Adipocyte (in vitro differentiated cells): ENCODE data around the gene DHX32.
"Not testable (repeated sequence)": the region's sequence is repeated elsewhere in the genome, so short reads cannot be mapped to it uniquely, and the experiment has no call there.

Experiments used
- DNase-seq: peaks from one replicate; pipeline ENCODE4 v3.0.0-alpha.2; 2015; ENCODE audit warnings: low read depth
- H3K27me3 ChIP-seq: replicated peaks from 2 replicates; pipeline ENCODE4 v1.7.0; 2013; ENCODE audit warnings: mild to moderate bottlenecking, low read length, moderate library complexity; ENCODE audit not compliant: control insufficient read depth, insufficient read depth
- H3K36me3 ChIP-seq: 2 replicates; pipeline ENCODE4 v1.7.0; 2013; ENCODE audit warnings: low read length, mild to moderate bottlenecking, moderate library complexity; ENCODE audit not compliant: control insufficient read depth, insufficient read depth, severe bottlenecking
- H3K4me1 ChIP-seq: 2 replicates; pipeline ENCODE4 v1.7.0; 2013; ENCODE audit warnings: mild to moderate bottlenecking, low read length, moderate library complexity; ENCODE audit not compliant: control insufficient read depth, insufficient read depth
- H3K4me3 ChIP-seq: 2 replicates; pipeline ENCODE4 v1.7.0; 2013; ENCODE audit warnings: mild to moderate bottlenecking, low read length, moderate library complexity
- H3K9ac ChIP-seq: 2 replicates; pipeline ENCODE4 v1.7.0; 2013; ENCODE audit warnings: mild to moderate bottlenecking, low read length, moderate library complexity
- H3K9me3 ChIP-seq: 2 replicates; pipeline ENCODE4 v1.7.0; 2013; ENCODE audit warnings: mild to moderate bottlenecking, low read length, moderate library complexity; ENCODE audit not compliant: control insufficient read depth

Gene DHX32

GRCh38 chr10:125911145-125911544 lies 30.1 kb upstream of the DHX32 start:
- no peak for DNase-seq
- H3K9me3 ChIP-seq = no peaks in the 10 kb centered on the region
- H3K4me3 ChIP-seq = no peak overlapping the region
- no peaks in the 10 kb centered on the region for H3K36me3 ChIP-seq
- no peaks in the 10 kb centered on the region for H3K27me3 ChIP-seq
- no peak overlapping the region for H3K9ac ChIP-seq
- H3K4me1 ChIP-seq = no peaks in the 10 kb centered on the region

GRCh38 chr10:125909491-125909890 lies 28.4 kb upstream of the DHX32 start:
- H3K9ac ChIP-seq, H3K27me3 ChIP-seq, H3K9me3 ChIP-seq, H3K4me3 ChIP-seq, DNase-seq, H3K36me3 ChIP-seq, H3K4me1 ChIP-seq: not testable (repeated sequence)

- not testable (repeated sequence) for H3K4me1 ChIP-seq, H3K4me3 ChIP-seq, H3K36me3 ChIP-seq, H3K9ac ChIP-seq, H3K9me3 ChIP-seq, H3K27me3 ChIP-seq, DNase-seq
Observed at GRCh38 chr10:125908813-125909212, 27.7 kb upstream of the DHX32 start.

GRCh38 chr10:125907598-125907997 lies 26.5 kb upstream of the DHX32 start:
- H3K36me3 ChIP-seq, H3K9me3 ChIP-seq, H3K4me3 ChIP-seq, H3K9ac ChIP-seq, DNase-seq, H3K4me1 ChIP-seq, H3K27me3 ChIP-seq: not testable (repeated sequence)

GRCh38 chr10:125905069-125905994 lies 24.2 kb upstream of the DHX32 start:
- H3K9ac ChIP-seq, DNase-seq, H3K27me3 ChIP-seq, H3K36me3 ChIP-seq, H3K4me1 ChIP-seq, H3K4me3 ChIP-seq, H3K9me3 ChIP-seq: not testable (repeated sequence)

GRCh38 chr10:125903135-125903640 lies 22.1 kb upstream of the DHX32 start:
- H3K36me3 ChIP-seq, H3K9me3 ChIP-seq, H3K9ac ChIP-seq, H3K27me3 ChIP-seq, H3K4me3 ChIP-seq, DNase-seq, H3K4me1 ChIP-seq: not testable (repeated sequence)

GRCh38 chr10:125900963-125901362 lies 19.9 kb upstream of the DHX32 start:
- not testable (repeated sequence) for H3K9ac ChIP-seq, H3K36me3 ChIP-seq, DNase-seq, H3K4me3 ChIP-seq, H3K27me3 ChIP-seq, H3K9me3 ChIP-seq, H3K4me1 ChIP-seq

GRCh38 chr10:125897317-125897716 lies 16.2 kb upstream of the DHX32 start:
- H3K4me1 ChIP-seq = not testable (repeated sequence)
- DNase-seq = peak; percentile 45
- H3K4me3 ChIP-seq = peak overlapping the region; percentile 81

GRCh38 chr10:125896088-125896934 lies 15.2 kb upstream of the DHX32 start, which contains the start of gene FANK1:
FANK1 (plus strand) TSS chr10:125896564; CDS start chr10:125896643, 79 bp downstream.
- peak within 1 kb of the TSS; percentile 85 for H3K9ac ChIP-seq
- not testable (repeated sequence) for H3K4me1 ChIP-seq

More at GRCh38 chr10:125897317-125897716, 16.2 kb upstream of the DHX32 start:
- H3K9me3 ChIP-seq, H3K27me3 ChIP-seq, H3K36me3 ChIP-seq: not testable (repeated sequence)
- peak overlapping the region; percentile 85 for H3K9ac ChIP-seq

GRCh38 chr10:125895130-125896087 lies 14.3 kb upstream of the DHX32 start:
- not testable (repeated sequence) for H3K36me3 ChIP-seq, H3K4me1 ChIP-seq, H3K9me3 ChIP-seq, H3K27me3 ChIP-seq
- peak overlapping the region; percentile 81 for H3K4me3 ChIP-seq
- peak; percentile 93 for DNase-seq
- H3K9ac ChIP-seq = peak overlapping the region; percentile 85

More at GRCh38 chr10:125896088-125896934, 15.2 kb upstream of the DHX32 start, which contains the start of gene FANK1:
- not testable (repeated sequence) for H3K36me3 ChIP-seq, H3K27me3 ChIP-seq, H3K9me3 ChIP-seq
- H3K4me3 ChIP-seq = peak within 1 kb of the TSS; percentile 81
- peak; percentile 91 for DNase-seq
